SK-N-SH (cell line): Measurements from ENCODE around the gene SPTBN1. TPM values are rescaled to one million over a fixed set of nuclear protein-coding genes. Genes with fewer than 3 reads are reported as not detected.

Experiments
- CTCF ChIA-PET: fragments of 300-600, 350-600 bp; formaldehyde crosslinking; extraction: SDS; loops from one replicate; lab custom pipeline; 2021; lab: Yijun Ruan, JAX
- POLR2A ChIA-PET: fragments of 350-600 bp; sonication (Branson Sonifier 250); formaldehyde crosslinking; extraction: SDS; loops from one replicate; lab custom pipeline; 2020; ENCODE audit warnings: antibody characterized with exemption, inconsistent platforms; lab: Yijun Ruan, JAX
- DNase-seq: peaks from one replicate; pipeline ENCODE4 v3.0.0; 2012
- H2AFZ ChIP-seq: fragments of 200-600 bp; sonication (generic); 2 replicates; pipeline ENCODE4 v1.8.1; 2016; ENCODE audit warnings: antibody characterized with exemption, mild to moderate bottlenecking, low read depth
- H3F3A ChIP-seq: fragments of 200-600 bp; sonication (generic); replicated peaks from 2 replicates; pipeline ENCODE3; 2016; ENCODE audit warnings: antibody characterized with exemption, mild to moderate bottlenecking; ENCODE audit not compliant: insufficient read depth
- H3K27ac ChIP-seq, 2 experiments: fragments of 200-500 bp in 1 of 2; fragments of 200-600 bp in 1 of 2; sonication (Bioruptor generic) in 1 of 2; sonication (generic), shearing (Covaris generic) in 1 of 2; 2 replicates each; pipeline versions ENCODE4 v1.5.1 to v1.6.1; 2014 to 2016; ENCODE audit warnings: low read depth in 2 of 2, inconsistent platforms in 1 of 2, low read length in 1 of 2, mild to moderate bottlenecking in 1 of 2, mixed read lengths in 1 of 2
- H3K27me3 ChIP-seq: fragments of 200-600 bp; sonication (generic), shearing (Covaris generic); 2 replicates; pipeline ENCODE4 v1.6.1; 2016; ENCODE audit warnings: mixed run types; ENCODE audit not compliant: insufficient read depth
- H3K36me3 ChIP-seq, 2 experiments: fragments of 200-500 bp in 1 of 2; fragments of 200-600 bp in 1 of 2; sonication (Bioruptor generic) in 1 of 2; sonication (generic) in 1 of 2; replicated peaks in 1 of 2; 2 replicates each; pipeline versions ENCODE3 to v1.5.1; 2014 to 2016; ENCODE audit warnings: low read length in 1 of 2, mild to moderate bottlenecking in 1 of 2; ENCODE audit not compliant: insufficient read depth in 2 of 2, control insufficient read depth in 1 of 2
- H3K4me1 ChIP-seq, 2 experiments: fragments of 200-500 bp in 1 of 2; fragments of 200-600 bp in 1 of 2; sonication (Bioruptor generic) in 1 of 2; sonication (generic), shearing (Covaris generic) in 1 of 2; 2 replicates each; pipeline versions ENCODE4 v1.5.1 to v1.6.1; 2014 to 2016; ENCODE audit warnings: low read depth in 1 of 2, low read length in 1 of 2, mixed run types in 1 of 2; ENCODE audit not compliant: insufficient read depth in 2 of 2, control insufficient read depth in 1 of 2
- H3K4me2 ChIP-seq: fragments of 200-600 bp; sonication (generic), shearing (Covaris generic); 2 replicates; pipeline ENCODE4 v1.6.1; 2017; ENCODE audit warnings: mixed run types
- H3K4me3 ChIP-seq, 2 experiments: fragments of 200-500 bp in 1 of 2; fragments of 200-600 bp in 1 of 2; sonication (Bioruptor generic) in 1 of 2; sonication (generic), shearing (Covaris generic) in 1 of 2; 2 replicates each; pipeline versions ENCODE4 v1.5.1 to v1.8.1; 2014 to 2016; ENCODE audit warnings: low read depth in 2 of 2, inconsistent platforms in 1 of 2, low read length in 1 of 2, mild to moderate bottlenecking in 1 of 2, mixed read lengths in 1 of 2, moderate library complexity in 1 of 2
- H3K79me2 ChIP-seq: fragments of 200-600 bp; sonication (generic); 2 replicates; pipeline ENCODE4 v1.8.1; 2017; ENCODE audit warnings: mild to moderate bottlenecking; ENCODE audit not compliant: insufficient read depth
- H3K9ac ChIP-seq: fragments of 200-600 bp; sonication (generic); 2 replicates; pipeline ENCODE4 v1.6.1; 2017; ENCODE audit warnings: mixed run types
- H3K9me2 ChIP-seq: fragments of 200-600 bp; sonication (generic); 2 replicates; pipeline ENCODE4 v1.6.1; 2017; ENCODE audit warnings: mixed run types
- H3K9me3 ChIP-seq: fragments of 200-600 bp; sonication (generic); 2 replicates; pipeline ENCODE4 v1.6.1; 2017; ENCODE audit warnings: mixed run types, mild to moderate bottlenecking, moderate library complexity
- H4K20me1 ChIP-seq: fragments of 200-600 bp; sonication (generic); 2 replicates; pipeline ENCODE4 v1.6.1; 2017; ENCODE audit warnings: mild to moderate bottlenecking, mixed run types; ENCODE audit not compliant: insufficient read depth
- CHD2 ChIP-seq: fragments of 150-350 bp; IDR thresholded peaks from 2 replicates; pipeline ENCODE4 v1.6.1; 2018; ENCODE audit warnings: low read length; ENCODE audit not compliant: partially characterized antibody
- ELF1 ChIP-seq: IDR thresholded peaks from 2 replicates; pipeline ENCODE4 v1.4.0; 2012
- EP300 ChIP-seq, 2 experiments: IDR thresholded peaks; 2 replicates each; pipeline versions ENCODE4 v1.4.0 to v1.6.1; 2012; ENCODE audit warnings: borderline replicate concordance in 1 of 2, low read depth in 1 of 2, low read length in 1 of 2
- EZH2phosphoT487 ChIP-seq: fragments of 200-600 bp; sonication (generic); IDR thresholded peaks from 2 replicates; pipeline ENCODE4 v1.6.1; 2017; ENCODE audit warnings: low read depth, mixed run types, mild to moderate bottlenecking, antibody characterized with exemption, moderate library complexity, borderline replicate concordance
- FOSL2 ChIP-seq: IDR thresholded peaks from 2 replicates; pipeline ENCODE4 v1.4.0; 2012; ENCODE audit warnings: low read depth, mild to moderate bottlenecking, moderate library complexity, borderline replicate concordance
- FOXJ3 ChIP-seq: sonication (generic); formaldehyde crosslinking; IDR thresholded peaks from 2 replicates; pipeline ENCODE4 v1.5.1; 2020; ENCODE audit warnings: mild to moderate bottlenecking, missing genetic modification reagents
- FOXM1 ChIP-seq: IDR thresholded peaks from 2 replicates; pipeline ENCODE4 v1.4.0; 2012; ENCODE audit warnings: low read depth, mild to moderate bottlenecking
- IRF3 ChIP-seq: fragments of 150-350 bp; IDR thresholded peaks from 2 replicates; pipeline ENCODE4 v1.6.1; 2016; ENCODE audit warnings: mild to moderate bottlenecking, low read depth, low read length
- MAX ChIP-seq: IDR thresholded peaks from 2 replicates; pipeline ENCODE4 v1.4.0; 2012; ENCODE audit warnings: low read depth
- NFIC ChIP-seq: IDR thresholded peaks from 2 replicates; pipeline ENCODE4 v1.4.0; 2012; ENCODE audit warnings: borderline replicate concordance
- POLR2AphosphoS5 ChIP-seq: IDR thresholded peaks from 2 replicates; pipeline ENCODE4 v1.6.1; 2012; ENCODE audit warnings: low read depth, low read length
- RAD21 ChIP-seq: IDR thresholded peaks from 2 replicates; pipeline ENCODE4 v1.6.1; 2012; ENCODE audit warnings: mild to moderate bottlenecking, low read length
- REST ChIP-seq: IDR thresholded peaks from 2 replicates; pipeline ENCODE4 v1.6.1; 2012; ENCODE audit warnings: mild to moderate bottlenecking, low read depth, low read length, moderate library complexity
- SIN3A ChIP-seq: IDR thresholded peaks from 2 replicates; pipeline ENCODE4 v1.6.1; 2012; ENCODE audit warnings: low read depth, mild to moderate bottlenecking, low read length, moderate library complexity, borderline replicate concordance
- SMC3 ChIP-seq: IDR thresholded peaks from 2 replicates; pipeline ENCODE4 v1.6.1; 2012; ENCODE audit warnings: low read depth, low read length, improper control_type of control experiment
- TAF1 ChIP-seq: IDR thresholded peaks from 2 replicates; pipeline ENCODE4 v1.6.1; 2012; ENCODE audit warnings: low read depth, mild to moderate bottlenecking, low read length, moderate library complexity, borderline replicate concordance
- TCF12 ChIP-seq: IDR thresholded peaks from 2 replicates; pipeline ENCODE4 v1.4.0; 2012
- USF1 ChIP-seq: IDR thresholded peaks from 2 replicates; pipeline ENCODE4 v1.4.0; 2012; ENCODE audit warnings: low read depth, borderline replicate concordance
- USF2 ChIP-seq: fragments of 150-350 bp; IDR thresholded peaks from 2 replicates; pipeline ENCODE4 v1.6.1; 2017; ENCODE audit warnings: antibody characterized with exemption, low read length, low read depth, borderline replicate concordance
- YY1 ChIP-seq: IDR thresholded peaks from 2 replicates; pipeline ENCODE4 v1.4.0; 2012; ENCODE audit warnings: low read depth, mild to moderate bottlenecking
- WGBS: methylation state at CpG from one replicate; pipeline ENCODE4 v1.1.6; 2017; ENCODE audit warnings: low lambda C conversion rate; 5-methylcytosine and 5-hydroxymethylcytosine counted together
- polyA plus RNA-seq, 3 experiments: library from polyadenylated mRNA; depleted of rRNA; stranded (reverse); fragments of >200 nt; gene quantifications; 2 replicates each; pipeline ENCODE4 v1.2.3, GENCODE V29; 2012

Gene SPTBN1
- polyA plus RNA-seq, 1 of the 3 experiments (the other 2 are of a cell fraction), result 29.1 TPM

GRCh38 chr2:54626131-54626530, 170.0 kb downstream of the SPTBN1 start (continued):
- TF ChIP-seq USF2 (no peak), FOXJ3 (CRISPR knock-in tag) (no peak)
- TF ChIP-seq, all 33 proteins: peak for 0

- Histone ChIP-seq H4K20me1 (no peaks in the 10 kb centered on the region), H3F3A (no peaks in the 10 kb centered on the region), H3K9me3 (no peaks in the 10 kb centered on the region), H3K4me2 (no peak overlapping the region), H3K27me3 (no peaks in the 10 kb centered on the region), H3K27ac (no peak overlapping the region; a peak in 1 of 4 replicates), H3K4me3 (no peak overlapping the region), H3K9me2 (no peaks in the 10 kb centered on the region), H2AFZ (no peak overlapping the region), H3K79me2 (peaks cover 14% of the 10 kb centered on the region), H3K36me3 (peaks cover 73 to 94% of the 10 kb centered on the region in 2 experiments), H3K9ac (no peak overlapping the region), H3K4me1 (peaks cover 0 to 10% of the 10 kb centered on the region in 2 experiments; a peak in 2 of 4 replicates)
- ChIA-PET CTCF (interaction anchor here (1.2 to 1.8 kb wide), 3 partner anchors 12 to 89 kb away, joined by 3 to 7 read pairs (median 4); no protein-coding TSS in a partner anchor), POLR2A (no interaction called here)
- WGBS, result 100% methylated on average over 1 of the region's 2 CpGs
- DNase-seq, result no peak
- TF ChIP-seq FOXJ3 (CRISPR knock-in tag), result no peak
- no peak for TF ChIP-seq FOSL2
- TF ChIP-seq RAD21, result no peak
- TF ChIP-seq EZH2phosphoT487, result no peak
- no peak for TF ChIP-seq YY1
- TF ChIP-seq NFIC, result no peak
- TF ChIP-seq FOXM1, result no peak
- no peak for TF ChIP-seq ELF1
- TF ChIP-seq IRF3, result no peak
- TF ChIP-seq TCF12, result no peak
- TF ChIP-seq USF1, result no peak
These were observed 170.8 kb downstream of the SPTBN1 start for GRCh38 chr2:54626884-54627283.

GRCh38 chr2:54627973-54628372, 171.8 kb downstream of the SPTBN1 start:
- no peak for DNase-seq
- Histone ChIP-seq H3K9ac (no peak overlapping the region), H3K27ac (no peak overlapping the region), H3K36me3 (peaks cover 74 to 94% of the 10 kb centered on the region in 2 experiments), H3K4me2 (no peak overlapping the region), H2AFZ (no peak overlapping the region), H3K4me1 (peaks cover under 1 to 10% of the 10 kb centered on the region in 2 experiments; a peak in 2 of 4 replicates), H3K79me2 (peaks cover 25% of the 10 kb centered on the region), H3K9me2 (no peaks in the 10 kb centered on the region), H3K4me3 (no peak overlapping the region), H3F3A (no peaks in the 10 kb centered on the region), H3K27me3 (no peaks in the 10 kb centered on the region), H4K20me1 (no peaks in the 10 kb centered on the region), H3K9me3 (no peaks in the 10 kb centered on the region)
- ChIA-PET CTCF (interaction anchor here (0.7 to 1.8 kb wide), 3 partner anchors 11 to 70 kb away, joined by 3 to 7 read pairs (median 4); no protein-coding TSS in a partner anchor), POLR2A (no interaction called here)
- WGBS, result 100% methylated on average over 6 of the region's 6 CpGs
- TF ChIP-seq MAX, result no peak
- no peak for TF ChIP-seq FOXJ3 (CRISPR knock-in tag)
- TF ChIP-seq ELF1, result no peak
- no peak for TF ChIP-seq REST
- TF ChIP-seq SMC3, result no peak
- no peak for TF ChIP-seq NFIC
- TF ChIP-seq SIN3A, result no peak
- TF ChIP-seq CHD2, result no peak
- no peak for TF ChIP-seq POLR2AphosphoS5
- TF ChIP-seq TAF1, result no peak
- TF ChIP-seq EP300 (IDR thresholded peaks at IDR 0.05; ENCODE audit: borderline replicate concordance in 1 of 2, low read depth in 1 of 2, low read length in 1 of 2), result no peak
